ENCODE measurements around the gene IGFN1.

The IGFN1 gene

DNA sequence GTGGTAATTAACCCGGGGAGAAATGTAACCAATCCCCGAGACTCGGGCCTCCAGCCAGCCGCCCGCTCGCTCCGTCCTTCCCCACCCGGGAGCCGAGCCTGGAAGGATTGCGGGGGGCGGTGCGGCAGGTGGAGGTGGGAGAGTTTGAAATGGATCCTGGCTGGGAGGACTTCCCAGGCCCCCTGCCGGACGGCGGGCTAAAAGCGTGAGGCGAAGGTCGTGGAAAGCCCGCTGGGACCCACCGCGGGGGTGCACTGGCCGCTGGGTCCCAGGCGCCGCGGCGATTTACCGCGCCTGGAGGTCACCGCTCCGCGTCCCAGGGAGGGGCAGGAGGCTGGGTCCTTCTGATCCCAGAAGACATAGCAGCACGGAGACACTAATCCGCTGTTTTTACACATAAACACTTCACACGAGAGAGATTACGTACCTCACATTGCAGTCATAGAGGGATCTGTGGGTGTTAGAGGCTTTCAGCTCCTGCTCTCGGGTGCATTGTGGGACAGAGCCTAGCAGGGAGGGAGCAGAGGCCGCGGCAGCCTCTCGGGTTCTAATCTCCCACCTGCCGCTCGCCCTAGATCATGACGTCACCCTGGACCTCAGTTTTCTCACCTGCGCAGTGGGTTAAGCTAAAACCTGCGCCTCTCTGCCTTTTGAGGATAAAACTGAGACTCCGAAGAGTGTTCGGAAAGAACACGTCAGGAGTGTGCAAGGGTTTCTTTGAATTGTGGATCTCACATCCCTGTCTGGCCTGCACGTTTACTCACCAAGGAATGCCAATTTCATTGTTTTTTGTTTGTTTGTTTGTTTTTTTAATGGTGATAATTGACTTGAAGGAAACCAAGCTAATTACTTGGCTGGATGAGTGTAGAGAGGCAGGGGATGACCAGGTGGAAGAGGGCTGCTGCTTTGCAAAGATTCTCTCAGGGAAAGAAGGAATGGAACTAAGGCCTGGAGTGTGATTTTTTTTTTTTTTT is 19.3 kb upstream of the IGFN1 start:
- peak overlapping the region; percentile 51 for H3K4me3 ChIP-seq (ENCODE audit: low read depth, low read length)
- peak; percentile 85 for DNase-seq (ENCODE audit: low read depth)
- TF ChIP-seq, protein P1, sequence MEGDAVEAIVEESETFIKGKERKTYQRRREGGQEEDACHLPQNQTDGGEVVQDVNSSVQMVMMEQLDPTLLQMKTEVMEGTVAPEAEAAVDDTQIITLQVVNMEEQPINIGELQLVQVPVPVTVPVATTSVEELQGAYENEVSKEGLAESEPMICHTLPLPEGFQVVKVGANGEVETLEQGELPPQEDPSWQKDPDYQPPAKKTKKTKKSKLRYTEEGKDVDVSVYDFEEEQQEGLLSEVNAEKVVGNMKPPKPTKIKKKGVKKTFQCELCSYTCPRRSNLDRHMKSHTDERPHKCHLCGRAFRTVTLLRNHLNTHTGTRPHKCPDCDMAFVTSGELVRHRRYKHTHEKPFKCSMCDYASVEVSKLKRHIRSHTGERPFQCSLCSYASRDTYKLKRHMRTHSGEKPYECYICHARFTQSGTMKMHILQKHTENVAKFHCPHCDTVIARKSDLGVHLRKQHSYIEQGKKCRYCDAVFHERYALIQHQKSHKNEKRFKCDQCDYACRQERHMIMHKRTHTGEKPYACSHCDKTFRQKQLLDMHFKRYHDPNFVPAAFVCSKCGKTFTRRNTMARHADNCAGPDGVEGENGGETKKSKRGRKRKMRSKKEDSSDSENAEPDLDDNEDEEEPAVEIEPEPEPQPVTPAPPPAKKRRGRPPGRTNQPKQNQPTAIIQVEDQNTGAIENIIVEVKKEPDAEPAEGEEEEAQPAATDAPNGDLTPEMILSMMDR (conservative IDR thresholded peaks at IDR 0.05; ENCODE audit: low read depth, low read length) = peak; percentile 33

DNA sequence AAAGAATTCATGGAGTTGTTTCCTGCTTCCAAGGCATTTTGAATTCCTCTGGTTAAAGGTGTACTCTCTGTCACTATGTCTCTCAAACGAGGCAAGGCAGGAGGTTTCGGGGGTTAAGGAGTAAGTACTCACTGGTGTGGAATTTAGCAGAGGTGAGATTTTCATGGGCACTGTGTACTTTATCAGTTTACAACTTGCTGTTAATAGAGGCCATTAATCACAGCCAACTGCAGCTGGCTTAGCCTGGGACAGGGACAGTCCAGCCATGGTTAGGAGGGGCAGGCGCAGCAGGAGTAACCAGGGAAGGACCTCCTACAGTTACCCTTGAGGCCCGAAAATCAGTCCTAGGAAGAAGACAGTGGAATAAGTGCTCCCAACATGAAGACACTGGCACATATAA is 18.3 kb upstream of the IGFN1 start:
- H3K4me3 ChIP-seq (ENCODE audit: low read depth, low read length) = no peak overlapping the region
- TF ChIP-seq, protein P1 (conservative IDR thresholded peaks at IDR 0.05; ENCODE audit: low read depth, low read length) = no peak
- DNase-seq (ENCODE audit: low read depth) = no peak

DNA sequence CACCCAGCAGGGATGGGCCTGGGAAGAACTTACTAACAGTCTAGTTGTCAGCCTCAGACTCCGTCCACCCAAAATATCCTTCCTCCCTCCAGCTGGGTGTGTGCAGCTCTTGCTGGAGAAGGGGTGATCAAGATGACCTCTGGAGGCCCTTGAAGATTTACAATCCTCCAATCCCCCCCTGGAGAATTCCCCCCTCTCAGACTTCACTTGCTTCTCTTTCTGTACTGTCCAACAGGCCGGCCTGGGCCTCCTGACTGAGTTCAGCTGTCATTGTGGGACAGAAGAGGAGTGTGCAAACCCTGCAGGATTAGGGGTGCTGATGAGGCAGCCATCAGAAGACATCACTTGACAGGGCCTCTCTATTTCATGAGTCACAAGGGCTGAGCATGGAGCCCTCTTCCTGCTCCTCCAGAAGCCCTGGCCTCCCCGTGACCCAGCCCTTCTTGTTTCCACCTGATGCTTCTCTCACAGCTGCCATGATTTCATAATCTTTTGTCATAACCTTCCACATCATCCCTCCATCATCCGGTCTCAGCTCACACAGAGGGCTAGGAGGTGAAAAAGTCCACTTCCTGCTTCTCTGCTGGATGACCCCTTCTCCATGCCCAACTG is 17.5 kb upstream of the IGFN1 start:
- TF ChIP-seq, protein P1 (conservative IDR thresholded peaks at IDR 0.05; ENCODE audit: low read depth, low read length) = no peak
- DNase-seq (ENCODE audit: low read depth) = peak; percentile 70

DNA sequence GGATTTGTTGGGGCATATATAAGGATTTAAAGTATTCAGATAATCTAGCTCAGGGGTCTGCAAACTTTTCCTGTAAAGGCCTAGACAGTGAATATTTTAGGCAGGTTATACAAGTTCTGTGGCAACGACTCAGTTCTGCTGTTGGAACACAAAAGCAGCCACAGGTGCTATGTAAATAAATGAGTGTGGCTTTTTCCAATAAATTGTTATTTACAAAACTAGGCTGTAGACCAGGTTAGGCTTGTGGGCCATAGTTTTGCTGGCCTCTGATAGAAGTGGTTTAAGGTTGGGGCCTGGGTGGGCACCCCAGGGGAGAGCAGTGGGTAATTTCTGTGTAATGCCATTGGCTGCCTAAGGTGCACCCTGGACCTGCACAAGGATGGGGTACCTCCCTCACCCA is 16.9 kb upstream of the IGFN1 start:
- no peak for DNase-seq (ENCODE audit: low read depth)
- no peak overlapping the region for H3K4me3 ChIP-seq (ENCODE audit: low read depth, low read length)
- TF ChIP-seq, protein P1 (conservative IDR thresholded peaks at IDR 0.05; ENCODE audit: low read depth, low read length) = no peak

More for the DNA sequence above, 17.5 kb upstream of the IGFN1 start:
- H3K4me3 ChIP-seq (ENCODE audit: low read depth, low read length) = no peak overlapping the region

DNA sequence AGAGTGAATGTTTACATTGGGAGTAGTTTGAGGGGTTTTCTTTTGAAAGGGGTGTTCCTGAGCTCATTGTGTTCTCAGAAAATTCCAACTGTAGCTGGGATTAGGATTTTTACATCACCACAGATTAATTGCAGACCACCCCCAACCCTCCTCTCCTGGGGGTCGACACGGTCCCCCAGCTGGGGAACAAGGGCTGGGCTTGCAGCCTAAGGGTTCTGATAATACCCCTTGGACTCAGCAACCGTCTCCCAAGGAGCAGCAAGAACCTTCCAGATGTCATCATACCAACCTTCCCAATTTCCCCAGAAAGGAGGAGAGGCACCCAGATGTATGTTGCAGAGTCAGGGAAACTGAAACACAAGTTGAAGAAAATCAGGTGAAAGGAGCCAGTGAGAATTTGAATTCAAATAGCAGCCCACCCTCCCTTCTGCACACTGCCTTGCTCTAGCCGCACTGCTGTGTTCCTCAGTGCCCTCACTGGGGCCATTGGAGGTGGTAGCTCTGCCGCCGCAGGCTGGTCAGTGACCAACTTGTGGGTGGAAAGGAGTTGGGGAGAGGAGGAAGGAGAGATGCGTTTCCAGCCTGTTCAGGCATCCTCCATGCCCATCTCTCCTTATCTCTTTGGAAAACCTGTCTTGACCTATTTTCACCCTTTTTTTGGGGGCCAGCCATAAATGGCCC is 14.7 kb upstream of the IGFN1 start:
- no peak for DNase-seq (ENCODE audit: low read depth)
- H3K4me3 ChIP-seq (ENCODE audit: low read depth, low read length) = no peak overlapping the region
- TF ChIP-seq, protein P1 (conservative IDR thresholded peaks at IDR 0.05; ENCODE audit: low read depth, low read length) = no peak

DNA sequence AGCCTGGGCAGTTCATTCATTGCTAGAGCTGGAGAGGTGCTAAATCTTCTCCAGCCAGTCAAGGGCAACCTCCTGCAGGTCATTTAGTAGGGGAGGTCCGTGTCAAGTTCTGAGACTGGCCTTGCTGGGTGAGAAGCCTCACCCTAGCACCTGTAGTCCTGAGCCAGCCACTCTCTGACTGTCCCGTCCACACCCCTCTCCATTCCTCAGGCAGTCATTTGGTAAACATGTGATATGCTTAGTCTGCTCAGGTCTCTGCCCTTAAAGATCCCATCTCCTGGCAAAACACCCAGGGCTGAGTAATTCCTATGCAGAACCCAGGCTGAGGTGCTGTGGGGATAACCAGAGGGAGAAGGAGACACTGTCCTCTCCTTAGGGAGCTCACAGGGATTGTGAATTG is 13.7 kb upstream of the IGFN1 start:
- no peak for DNase-seq (ENCODE audit: low read depth)
- no peak overlapping the region for H3K4me3 ChIP-seq (ENCODE audit: low read depth, low read length)
- TF ChIP-seq, protein P1 (conservative IDR thresholded peaks at IDR 0.05; ENCODE audit: low read depth, low read length) = no peak

All from choroid plexus epithelial cell (primary cell).